Hematopoietic multipotent progenitor cell treated with erythropoietin and hydrocortisone succinate and interleukin-3 and kit ligand, for 15 days (in vitro differentiated cells): ENCODE results near the gene STAMBP.
"Not testable (repeated sequence)": the region's sequence is repeated elsewhere in the genome, so short reads cannot be mapped to it uniquely, and the experiment has no call there.

Source experiments
- DNase-seq: peaks from one replicate; pipeline ENCODE4 v3.0.0-alpha.2; 2015; ENCODE audit warnings: low spot score

Gene STAMBP

GRCh38 chr2:73828818-73829570 is at the start of gene STAMBP:
STAMBP (plus strand) TSS chr2:73828961; CDS start chr2:73830857, 1,896 bp downstream.
- DNase-seq = peak; percentile 97

- peak; percentile 96 for DNase-seq
Measured at GRCh38 chr2:73779467-73780236, 49.1 kb upstream of the STAMBP start, which contains the start of gene DUSP11. DUSP11 (minus strand) TSS chr2:73780103; CDS start chr2:73779974, 129 bp downstream.

GRCh38 chr2:73780237-73780582 is 48.6 kb upstream of the STAMBP start:
- DNase-seq = no peak

- DNase-seq = not testable (repeated sequence)
Measured at GRCh38 chr2:73783402-73783801, 45.4 kb upstream of the STAMBP start.

- not testable (repeated sequence) for DNase-seq
Measured at GRCh38 chr2:73783883-73784282, 44.9 kb upstream of the STAMBP start, which contains the start of gene C2orf78. C2orf78 (plus strand) TSS chr2:73784183; CDS start chr2:73784310, 127 bp downstream.

- no peak for DNase-seq
Measured at GRCh38 chr2:73811878-73812277, 16.9 kb upstream of the STAMBP start.

GRCh38 chr2:73812635-73813034 is 16.1 kb upstream of the STAMBP start:
- no peak for DNase-seq

- no peak for DNase-seq
Measured at GRCh38 chr2:73818296-73818695, 10.5 kb upstream of the STAMBP start.

GRCh38 chr2:73821227-73821626 is 7.5 kb upstream of the STAMBP start:
- DNase-seq = no peak

- no peak for DNase-seq
Measured at GRCh38 chr2:73821669-73822068, 7.1 kb upstream of the STAMBP start.

- no peak for DNase-seq
Measured at GRCh38 chr2:73822276-73822675, 6.5 kb upstream of the STAMBP start.

GRCh38 chr2:73822991-73823390 is 5.8 kb upstream of the STAMBP start:
- DNase-seq = no peak

- no peak for DNase-seq
Measured at GRCh38 chr2:73823416-73823815, 5.3 kb upstream of the STAMBP start.

GRCh38 chr2:73823916-73824523 is 4.7 kb upstream of the STAMBP start:
- DNase-seq = peak; percentile 80

GRCh38 chr2:73825408-73825807 is 3.4 kb upstream of the STAMBP start:
- DNase-seq = no peak

GRCh38 chr2:73827018-73827417 is 1.7 kb upstream of the STAMBP start:
- DNase-seq = peak; percentile 58

GRCh38 chr2:73827660-73828388 is 937 bp upstream of the STAMBP start:
- DNase-seq = no peak

- no peak for DNase-seq
Measured at GRCh38 chr2:73828389-73828817, 358 bp upstream of the STAMBP start.

GRCh38 chr2:73830871-73831401 is 2.2 kb downstream of the STAMBP start:
- DNase-seq = no peak

- DNase-seq = peak; percentile 45
Measured at GRCh38 chr2:73832930-73833329, 4.2 kb downstream of the STAMBP start.

GRCh38 chr2:73836141-73836943 is 7.6 kb downstream of the STAMBP start:
- DNase-seq = no peak
